ENCODE results near the gene ZNF879. TPM values are rescaled to one million over a fixed set of nuclear protein-coding genes. Genes with fewer than 3 reads are reported as not detected.

The ZNF879 gene
- total and polyA plus RNA-seq, 7 donors = 1.9 to 6.6 (median 3.0) TPM

- TF ChIP-seq CTCF (IDR thresholded peaks at IDR 0.05) = no peak
- Histone ChIP-seq H3K4me1 (no peaks in the 10 kb centered on the region), H3K9me3 (peaks cover 3% of the 10 kb centered on the region), H3K36me3 (ENCODE audit: insufficient read depth in 1 of 2, low read depth in 1 of 2) (no peaks in the 10 kb centered on the region), H3K27me3 (ENCODE audit: insufficient read depth in 3 of 3, low read length in 2 of 3) (peaks cover 0 to 35% (median 20%) of the 10 kb centered on the region in 3 donors), H3K4me3 (no peak overlapping the region), H3K27ac (no peak overlapping the region)
- no peak for DNase-seq
- WGBS, 3 donors = 58 to 65% (median 62%) methylated on average over 6 of the region's 6 CpGs
- ATAC-seq = no peak
- intact Hi-C loops (cut with DNase I) = no loop called here
Measured at GRCh38 chr5:178997191-178997590, 26.4 kb upstream of the ZNF879 start.

GRCh38 chr5:178998441-178998840 is 25.2 kb upstream of the ZNF879 start:
- no peak for ATAC-seq
- 91 to 93% (median 92%) methylated on average over 13 of the region's 13 CpGs for WGBS, 3 donors
- Histone ChIP-seq H3K27ac (no peak overlapping the region), H3K9me3 (peaks cover 3% of the 10 kb centered on the region), H3K27me3 (ENCODE audit: insufficient read depth in 3 of 3, low read length in 2 of 3) (peaks cover 0 to 26% (median 20%) of the 10 kb centered on the region in 3 donors), H3K4me3 (no peak overlapping the region), H3K4me1 (no peaks in the 10 kb centered on the region), H3K36me3 (ENCODE audit: insufficient read depth in 1 of 2, low read depth in 1 of 2) (no peaks in the 10 kb centered on the region)
- DNase-seq = no peak
- no peak for TF ChIP-seq CTCF (IDR thresholded peaks at IDR 0.05)
- intact Hi-C loops (cut with DNase I) = no loop called here

GRCh38 chr5:179006564-179006963 is 17.0 kb upstream of the ZNF879 start:
- intact Hi-C loops (cut with DNase I) = no loop called here
- Histone ChIP-seq H3K4me1 (no peaks in the 10 kb centered on the region), H3K27ac (no peak overlapping the region), H3K27me3 (ENCODE audit: insufficient read depth in 3 of 3, low read length in 2 of 3) (peaks cover 0 to 5% (median 0%) of the 10 kb centered on the region in 3 donors), H3K4me3 (no peak overlapping the region), H3K9me3 (peaks cover 20% of the 10 kb centered on the region), H3K36me3 (ENCODE audit: insufficient read depth in 1 of 2, low read depth in 1 of 2) (no peaks in the 10 kb centered on the region)
- DNase-seq = no peak
- 61 to 71% (median 62%) methylated on average over 2 of the region's 2 CpGs for WGBS, 3 donors
- ATAC-seq = no peak
- no peak for TF ChIP-seq CTCF (IDR thresholded peaks at IDR 0.05)

GRCh38 chr5:179008667-179009066 is 14.9 kb upstream of the ZNF879 start:
- no peak for ATAC-seq
- Histone ChIP-seq H3K36me3 (ENCODE audit: insufficient read depth in 1 of 2, low read depth in 1 of 2) (no peaks in the 10 kb centered on the region), H3K9me3 (peaks cover 30% of the 10 kb centered on the region), H3K27ac (no peak overlapping the region), H3K4me1 (no peaks in the 10 kb centered on the region), H3K27me3 (ENCODE audit: insufficient read depth in 3 of 3, low read length in 2 of 3) (peaks cover 0 to 5% (median 0%) of the 10 kb centered on the region in 3 donors), H3K4me3 (no peak overlapping the region)
- 9 to 17% (median 9%) methylated on average over 1 of the region's 1 CpG for WGBS, 3 donors
- DNase-seq = no peak
- TF ChIP-seq CTCF (IDR thresholded peaks at IDR 0.05) = no peak
- intact Hi-C loops (cut with DNase I) = no loop called here

- ATAC-seq (no peak), DNase-seq (no peak)
- 97% methylated on average over 7 of the region's 7 CpGs for WGBS, 3 donors
- no peak overlapping the region for H3K27ac ChIP-seq
- intact Hi-C loops (cut with DNase I) = no loop called here
- H3K4me3 ChIP-seq = no peak overlapping the region
- H3K36me3 ChIP-seq (ENCODE audit: insufficient read depth in 1 of 2, low read depth in 1 of 2) = peaks cover 38 to 56% of the 10 kb centered on the region in 2 donors
- H3K27me3 ChIP-seq (ENCODE audit: insufficient read depth in 3 of 3, low read length in 2 of 3) = no peaks in the 10 kb centered on the region
- H3K4me1 ChIP-seq = no peaks in the 10 kb centered on the region
- TF ChIP-seq CTCF (IDR thresholded peaks at IDR 0.05) = no peak
- H3K9me3 ChIP-seq = peaks cover 90% of the 10 kb centered on the region
Measured at GRCh38 chr5:179033004-179033580, 9.5 kb downstream of the ZNF879 start.
